Measurements from ENCODE around the gene SMCO1.
"Not testable (repeated sequence)": the region's sequence is repeated elsewhere in the genome, so short reads cannot be mapped to it uniquely, and the experiment has no call there.

Gene SMCO1

GRCh38 chr3:196519718-196520082, 4.6 kb upstream of the SMCO1 start:
- DNase-seq, result peak; percentile 45 to 57

DNA sequence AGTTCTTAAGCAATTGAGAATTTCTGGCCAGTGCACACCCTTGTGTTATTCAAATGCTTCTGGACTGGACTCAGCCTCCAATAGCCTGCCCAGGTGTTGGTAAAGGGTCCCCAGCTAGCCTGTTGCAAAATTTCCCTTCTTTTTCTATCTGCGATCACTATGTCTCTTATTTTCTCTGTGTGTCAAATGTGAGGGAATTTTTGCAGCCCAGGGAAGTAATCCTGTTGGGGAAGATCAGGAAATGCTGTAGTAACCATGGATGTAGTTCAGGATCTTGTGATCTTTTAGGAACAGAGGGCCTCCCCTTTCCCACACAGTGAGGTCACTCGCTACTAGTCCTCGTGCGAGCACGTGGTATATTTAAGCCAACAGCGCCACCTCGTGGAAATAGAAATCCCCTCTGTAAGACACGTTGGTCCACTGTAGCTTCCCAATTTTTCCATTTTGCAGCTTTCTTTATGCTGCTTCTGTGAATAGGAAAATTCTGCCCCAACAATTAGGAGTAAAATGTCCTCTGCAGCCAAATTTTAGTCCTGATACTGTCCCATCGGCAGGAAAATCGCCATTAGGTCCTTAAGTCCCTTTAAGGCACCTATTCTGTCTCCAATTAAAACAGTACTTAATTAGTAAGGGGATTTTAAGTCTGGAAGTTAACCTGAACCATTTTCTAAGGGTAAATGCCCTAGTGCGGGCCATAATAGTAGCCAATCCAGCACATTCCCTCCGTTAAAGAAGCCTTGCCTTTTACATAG, 4.0 kb upstream of the SMCO1 start:
- peak; percentile 71 to 72 for DNase-seq

GRCh38 chr3:196517919-196518318, 2.8 kb upstream of the SMCO1 start:
- DNase-seq, result no peak

DNA sequence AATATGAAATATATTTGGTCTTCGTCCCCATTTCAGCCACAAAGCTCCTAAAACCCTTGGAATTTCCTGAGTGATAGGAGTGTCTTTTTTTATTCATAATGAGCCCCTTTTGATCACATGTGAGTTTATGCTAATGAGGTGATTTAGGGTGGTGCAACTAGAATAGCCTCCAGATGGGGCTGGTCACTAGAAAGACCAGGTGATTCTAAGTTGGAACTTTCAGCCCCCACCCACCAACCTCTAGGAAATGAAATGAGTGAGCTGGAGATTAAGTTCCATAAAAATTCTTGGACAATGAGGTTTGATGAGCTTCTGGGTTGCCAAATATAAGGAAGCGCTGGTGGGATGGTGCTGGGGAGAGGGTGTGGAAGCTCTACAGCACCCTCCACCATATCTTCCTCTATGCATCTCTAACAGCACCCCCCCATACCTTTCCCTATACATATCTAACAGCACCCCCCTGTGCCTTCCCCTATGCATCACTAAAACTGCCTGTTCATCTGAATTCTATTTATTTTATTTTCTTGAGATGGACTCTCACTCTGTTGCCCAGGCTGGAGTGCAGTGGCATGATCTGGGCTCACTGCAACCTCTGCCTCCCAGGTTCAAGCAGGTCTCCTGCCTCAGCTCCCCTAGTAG, 2.1 kb upstream of the SMCO1 start:
- DNase-seq, result no peak

- DNase-seq, result no peak
These were observed 813 bp downstream of the SMCO1 start for GRCh38 chr3:196514350-196514716.

DNA sequence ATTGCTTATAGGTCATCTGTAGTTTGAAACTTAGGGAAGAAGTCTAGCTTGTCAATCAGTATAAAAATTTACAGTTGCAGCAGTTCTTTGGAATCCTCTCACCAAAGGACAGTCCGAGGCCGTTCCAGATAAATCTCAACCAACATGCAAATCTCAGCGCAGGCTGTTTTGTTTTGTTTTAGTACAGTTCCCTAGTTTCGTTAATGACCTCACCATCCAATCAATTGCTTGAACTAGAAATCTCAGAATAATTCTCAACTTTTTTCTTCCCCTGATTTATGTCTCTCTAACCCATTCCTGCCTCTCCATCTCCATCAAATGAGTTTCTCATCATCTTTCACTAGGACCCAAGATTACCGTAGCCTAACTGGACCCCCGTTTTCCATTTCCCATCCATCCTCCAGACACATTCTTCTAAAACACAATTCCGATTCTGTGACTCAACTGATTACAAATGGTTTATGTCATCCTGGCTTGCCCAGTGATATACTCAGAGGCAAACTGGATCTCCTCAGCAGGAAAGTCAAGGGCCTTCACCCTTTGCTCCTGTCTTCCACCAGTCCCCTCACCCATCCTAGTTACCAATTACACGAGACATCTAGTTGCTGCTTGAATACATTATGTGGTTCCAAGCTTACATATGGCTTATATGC, 1.3 kb downstream of the SMCO1 start:
- DNase-seq, result no peak

- DNase-seq, result not testable (repeated sequence)
These were observed 3.3 kb downstream of the SMCO1 start for GRCh38 chr3:196511646-196512425.

GRCh38 chr3:196511108-196511507, 4.0 kb downstream of the SMCO1 start:
- DNase-seq, result not testable (repeated sequence)

- no peak for DNase-seq
These were observed 8.5 kb downstream of the SMCO1 start for GRCh38 chr3:196506687-196507086.

- no peak for DNase-seq
These were observed 10.6 kb downstream of the SMCO1 start for GRCh38 chr3:196504556-196504955.

DNA sequence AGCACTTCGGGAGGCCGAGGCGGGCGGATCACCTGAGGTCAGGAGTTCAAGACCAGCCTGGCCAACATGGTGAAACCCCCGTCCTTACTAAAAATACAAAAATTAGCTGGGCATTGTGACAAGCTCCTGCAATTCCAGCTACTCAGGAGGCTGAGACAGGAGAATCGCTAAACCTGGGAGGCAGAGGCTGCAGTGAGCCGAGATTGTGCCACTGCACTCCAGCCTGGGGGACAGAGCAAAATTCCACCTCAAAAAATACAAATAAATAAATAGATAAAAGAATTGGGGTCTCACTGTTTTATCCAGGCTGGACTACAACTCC, 11.1 kb downstream of the SMCO1 start:
- not testable (repeated sequence) for DNase-seq

DNA sequence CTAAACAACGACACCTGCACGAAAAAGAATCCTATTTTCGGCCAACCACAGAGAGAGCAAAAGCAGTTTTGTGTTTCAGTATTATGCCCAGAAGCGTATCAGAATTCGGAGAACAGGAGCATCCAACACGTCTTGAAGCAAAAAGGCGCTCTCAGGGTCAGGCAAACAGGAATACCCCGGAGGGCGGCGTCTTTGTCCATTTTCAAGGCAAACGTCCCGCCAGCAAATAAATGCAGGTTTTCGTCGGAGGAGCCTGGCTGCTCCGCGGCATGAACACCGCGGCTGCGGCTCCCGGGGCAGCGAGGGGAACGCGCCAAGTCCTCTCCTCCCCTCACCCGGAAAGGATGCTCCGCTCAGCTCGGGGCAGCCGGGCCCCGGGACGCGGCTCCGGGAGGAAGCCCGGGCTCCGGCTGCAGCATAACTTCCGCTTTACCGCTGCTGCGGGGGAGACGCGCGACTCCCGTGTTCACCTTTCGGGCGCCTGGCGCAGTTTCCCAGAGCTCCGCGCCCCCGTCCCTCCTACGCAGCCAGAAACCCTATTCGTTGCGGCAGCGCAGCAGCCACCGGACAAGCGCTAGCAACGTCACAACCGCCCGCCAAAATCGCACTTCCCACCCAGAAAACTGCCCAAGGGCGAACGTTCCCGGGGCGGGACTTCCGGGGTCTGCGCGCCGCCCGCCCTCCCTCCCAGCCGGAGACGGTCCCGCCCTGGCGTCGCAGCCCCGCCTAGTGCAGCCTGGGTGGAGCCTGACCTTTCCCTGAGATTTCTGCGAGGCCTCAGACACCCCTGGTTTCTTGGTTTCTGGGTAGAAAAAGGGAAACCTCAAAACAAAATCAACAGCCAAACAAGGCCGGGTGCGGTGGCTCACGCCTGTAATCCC, 11.7 kb downstream of the SMCO1 start, which contains the start of gene RNF168:
RNF168 (minus strand) TSS at position 573 of the 881 bp plus-strand sequence. CDS start 595 bp downstream, outside the sequence.
- peak; percentile 97 to 98 for DNase-seq

DNA sequence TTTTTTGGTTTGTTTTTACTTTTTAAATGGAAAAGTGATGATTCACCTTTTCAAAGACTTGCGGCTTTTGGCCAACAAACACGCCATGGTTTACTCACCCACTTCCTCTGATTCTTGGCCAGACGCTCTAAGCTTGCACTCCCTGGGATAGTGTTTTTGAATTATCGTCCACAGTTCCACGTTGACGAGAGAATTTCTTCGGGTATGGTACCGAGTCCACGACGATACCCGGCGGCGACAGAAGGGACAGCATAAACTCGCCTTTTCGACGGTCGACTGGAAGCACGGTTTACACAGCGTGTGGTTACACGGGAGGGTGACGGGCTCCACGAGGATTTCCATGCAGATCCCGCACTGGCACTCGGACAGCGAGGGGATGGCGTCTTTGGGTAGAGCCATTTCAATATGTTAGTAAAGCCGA, 12.4 kb downstream of the SMCO1 start:
- DNase-seq, result peak; percentile 73 to 74

DNA sequence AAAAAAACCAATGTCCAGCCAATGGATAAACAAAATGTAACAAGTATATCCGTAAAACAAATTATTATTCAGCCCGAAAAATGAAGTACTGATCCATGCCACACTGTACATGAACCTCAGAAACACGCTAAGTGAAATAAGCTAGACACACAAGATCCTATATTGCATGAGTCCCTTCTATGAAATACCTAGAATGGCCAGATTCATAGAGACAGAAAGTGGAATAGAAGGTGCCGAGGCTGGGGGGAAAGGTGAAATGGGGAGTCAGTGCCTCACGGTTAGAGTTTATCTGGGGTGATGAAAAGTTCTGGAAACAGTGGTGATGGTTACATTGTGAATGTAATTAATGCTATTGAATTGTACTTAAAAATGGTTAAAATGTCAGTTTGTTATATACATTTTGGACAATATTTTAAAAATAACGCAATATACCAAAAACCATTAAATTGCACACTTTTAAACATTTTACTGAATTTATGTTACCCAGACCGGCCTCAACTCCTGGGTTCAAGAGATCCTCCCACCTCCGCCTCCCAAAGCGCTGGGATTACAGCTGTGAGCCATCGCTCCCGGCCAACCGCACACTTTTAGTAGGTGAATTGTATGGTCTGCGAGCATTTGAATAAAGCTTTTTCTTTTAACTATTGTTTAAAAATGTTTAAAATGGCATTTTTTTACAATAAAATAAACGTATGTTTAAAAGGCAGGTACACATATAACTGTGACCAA, 13.7 kb downstream of the SMCO1 start:
- DNase-seq, result peak; percentile 45

GRCh38 chr3:196499807-196500524, 15.2 kb downstream of the SMCO1 start:
- peak; percentile 34 to 44 for DNase-seq

GRCh38 chr3:196499061-196499460, 16.1 kb downstream of the SMCO1 start:
- no peak for DNase-seq

- DNase-seq, result no peak
These were observed 16.8 kb downstream of the SMCO1 start for GRCh38 chr3:196498297-196498696.

DNA sequence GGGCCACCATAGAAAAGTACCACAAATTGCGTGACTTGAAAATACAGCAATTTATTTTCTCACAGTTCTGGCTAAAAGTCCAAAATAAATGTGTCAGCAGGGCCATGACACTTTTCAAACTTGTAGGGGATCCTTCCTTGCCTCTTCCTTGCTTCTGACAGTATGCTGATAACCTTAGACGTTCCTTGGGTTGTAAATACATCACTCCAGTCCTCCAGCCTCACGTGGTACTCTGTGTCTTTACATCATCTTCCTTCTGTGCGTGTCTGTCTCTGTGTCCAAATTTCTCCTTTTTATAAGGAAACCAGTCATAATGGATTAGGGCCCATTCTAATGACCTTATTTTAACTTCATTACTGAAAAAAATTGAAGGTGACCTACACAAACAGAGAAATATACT, 19.0 kb downstream of the SMCO1 start:
- no peak for DNase-seq

- DNase-seq, result no peak
These were observed 21.9 kb downstream of the SMCO1 start for GRCh38 chr3:196493292-196493691.

- DNase-seq, result no peak
These were observed 23.1 kb downstream of the SMCO1 start for GRCh38 chr3:196492080-196492479.

DNA sequence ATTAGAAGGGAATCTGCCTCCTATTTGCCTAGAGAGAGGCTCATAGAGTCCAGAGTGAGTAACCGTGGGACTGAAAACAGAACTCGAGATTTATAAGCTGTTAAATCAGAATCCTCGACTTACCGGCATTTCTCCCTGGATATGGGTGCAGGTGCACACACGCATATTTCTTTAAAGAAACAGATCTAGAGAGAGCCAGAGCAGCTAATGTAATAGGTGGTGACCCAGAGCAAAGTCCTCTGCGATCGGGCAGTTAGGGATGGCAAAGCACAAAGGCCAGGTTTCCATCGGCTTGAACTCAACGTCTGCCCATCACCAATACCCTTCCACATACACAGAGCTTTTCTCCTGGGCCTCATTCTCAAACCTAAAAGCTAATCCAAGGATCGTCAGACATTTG, 25.4 kb downstream of the SMCO1 start:
- DNase-seq, result no peak
